ENCODE measurements around the gene RFNG.

- TF ChIP-seq CTCF (IDR thresholded peaks at IDR 0.05) (no peak), EP300 (IDR thresholded peaks at IDR 0.05) (no peak), POLR2AphosphoS5 (IDR thresholded peaks at IDR 0.05) (no peak), POLR2A (IDR thresholded peaks at IDR 0.05) (no peak)
These were observed 35.6 kb upstream of the RFNG start for GRCh38 chr17:82086941-82087906.
